DOHH2 (cell line): ENCODE results near the gene NR1H3.

Source experiments
- H3F3A ChIP-seq: fragments of 200-600 bp; sonication (generic), shearing (Covaris generic); 2 replicates; pipeline ENCODE4 v1.6.0; 2016; ENCODE audit warnings: antibody characterized with exemption, mild to moderate bottlenecking; ENCODE audit not compliant: control insufficient read depth, insufficient read depth
- H3K27ac ChIP-seq: fragments of 200-600 bp; sonication (generic); 2 replicates; pipeline ENCODE4 v1.5.1; 2014; ENCODE audit warnings: low read depth, mild to moderate bottlenecking, low read length, moderate library complexity
- H3K27me3 ChIP-seq: fragments of 200-600 bp; sonication (generic); 2 replicates; pipeline ENCODE4 v1.6.1; 2014; ENCODE audit warnings: mild to moderate bottlenecking, low read length, mixed read lengths; ENCODE audit not compliant: control insufficient read depth
- H3K36me3 ChIP-seq: fragments of 200-600 bp; sonication (generic); 2 replicates; pipeline ENCODE4 v1.6.1; 2014; ENCODE audit warnings: mild to moderate bottlenecking, low read length, moderate library complexity, mixed read lengths; ENCODE audit not compliant: control insufficient read depth
- H3K4me1 ChIP-seq: fragments of 200-600 bp; sonication (generic); 2 replicates; pipeline ENCODE4 v1.6.1; 2014; ENCODE audit warnings: mild to moderate bottlenecking, low read length, mixed read lengths; ENCODE audit not compliant: control insufficient read depth
- H3K4me2 ChIP-seq: fragments of 200-600 bp; sonication (generic); 2 replicates; pipeline ENCODE4 v1.6.0; 2014; ENCODE audit warnings: mild to moderate bottlenecking, low read length, moderate library complexity
- H3K4me3 ChIP-seq: fragments of 200-600 bp; sonication (generic); 2 replicates; pipeline ENCODE4 v1.5.1; 2014; ENCODE audit warnings: mild to moderate bottlenecking, low read length, mixed read lengths
- H3K79me2 ChIP-seq: fragments of 200-600 bp; sonication (generic); 2 replicates; pipeline ENCODE4 v1.6.1; 2014; ENCODE audit warnings: mild to moderate bottlenecking, low read length, mixed read lengths; ENCODE audit not compliant: control insufficient read depth
- H3K9me2 ChIP-seq: fragments of 200-600 bp; sonication (generic); replicated peaks from 2 replicates; pipeline ENCODE4 v1.6.1; 2014; ENCODE audit warnings: mild to moderate bottlenecking, low read length, mixed read lengths; ENCODE audit not compliant: control insufficient read depth
- H3K9me3 ChIP-seq: fragments of 200-600 bp; sonication (generic); 2 replicates; pipeline ENCODE4 v1.6.1; 2014; ENCODE audit warnings: antibody characterized with exemption, low read length, mixed read lengths; ENCODE audit not compliant: control insufficient read depth, insufficient read depth
- H4K20me1 ChIP-seq: fragments of 200-600 bp; sonication (generic); 2 replicates; pipeline ENCODE4 v1.6.0; 2014; ENCODE audit warnings: low read depth, mild to moderate bottlenecking, antibody characterized with exemption, low read length, moderate library complexity; ENCODE audit not compliant: control insufficient read depth, insufficient read depth
- EZH2phosphoT487 ChIP-seq: fragments of 200-600 bp; sonication (generic); IDR thresholded peaks from 2 replicates; pipeline ENCODE4 v1.6.1; 2017; ENCODE audit warnings: borderline replicate concordance, mild to moderate bottlenecking, antibody characterized with exemption, low read length, moderate library complexity, mixed read lengths
- TF ChIP-seq, protein P1 (sequence below): fragments of 200-600 bp; sonication (generic); IDR thresholded peaks from one replicate; pipeline ENCODE4 v1.5.1; 2014; ENCODE audit warnings: antibody characterized with exemption, mild to moderate bottlenecking, low read depth, low read length; ENCODE audit not compliant: poor library complexity, severe bottlenecking

Gene NR1H3

DNA sequence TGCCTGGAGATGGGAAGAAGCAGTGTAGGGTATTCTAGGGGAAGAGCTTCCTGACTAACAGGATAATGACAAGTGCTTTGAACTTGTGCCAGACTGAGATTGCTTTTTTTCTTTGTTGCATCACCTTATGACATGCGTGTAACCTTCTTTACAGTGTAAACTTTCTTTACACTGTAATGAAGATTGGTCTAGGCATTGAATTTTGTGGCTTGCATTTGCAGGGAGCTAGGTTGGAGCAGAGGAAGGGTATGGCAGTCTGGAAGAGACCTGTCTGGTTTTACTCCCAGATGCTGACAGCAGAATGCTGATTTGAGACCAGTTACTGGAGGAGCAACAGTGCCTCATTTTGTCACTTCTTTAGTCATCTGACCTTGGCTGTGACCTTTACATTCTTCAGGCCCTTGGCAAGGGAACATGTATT lies 37.4 kb upstream of the NR1H3 start:
- no peaks in the 10 kb centered on the region for H3K27me3 ChIP-seq
- H3K9me2 ChIP-seq, result no peaks in the 10 kb centered on the region
- H3K36me3 ChIP-seq, result peaks cover 31% of the 10 kb centered on the region
- no peak overlapping the region for H3K27ac ChIP-seq
- peaks cover 54% of the 10 kb centered on the region for H3K4me1 ChIP-seq
- no peak overlapping the region for H3K4me2 ChIP-seq
- H3K4me3 ChIP-seq, result no peak overlapping the region
- peaks cover 4% of the 10 kb centered on the region for H3F3A ChIP-seq
- no peaks in the 10 kb centered on the region for H4K20me1 ChIP-seq
- no peak for TF ChIP-seq EZH2phosphoT487
- TF ChIP-seq, protein P1, sequence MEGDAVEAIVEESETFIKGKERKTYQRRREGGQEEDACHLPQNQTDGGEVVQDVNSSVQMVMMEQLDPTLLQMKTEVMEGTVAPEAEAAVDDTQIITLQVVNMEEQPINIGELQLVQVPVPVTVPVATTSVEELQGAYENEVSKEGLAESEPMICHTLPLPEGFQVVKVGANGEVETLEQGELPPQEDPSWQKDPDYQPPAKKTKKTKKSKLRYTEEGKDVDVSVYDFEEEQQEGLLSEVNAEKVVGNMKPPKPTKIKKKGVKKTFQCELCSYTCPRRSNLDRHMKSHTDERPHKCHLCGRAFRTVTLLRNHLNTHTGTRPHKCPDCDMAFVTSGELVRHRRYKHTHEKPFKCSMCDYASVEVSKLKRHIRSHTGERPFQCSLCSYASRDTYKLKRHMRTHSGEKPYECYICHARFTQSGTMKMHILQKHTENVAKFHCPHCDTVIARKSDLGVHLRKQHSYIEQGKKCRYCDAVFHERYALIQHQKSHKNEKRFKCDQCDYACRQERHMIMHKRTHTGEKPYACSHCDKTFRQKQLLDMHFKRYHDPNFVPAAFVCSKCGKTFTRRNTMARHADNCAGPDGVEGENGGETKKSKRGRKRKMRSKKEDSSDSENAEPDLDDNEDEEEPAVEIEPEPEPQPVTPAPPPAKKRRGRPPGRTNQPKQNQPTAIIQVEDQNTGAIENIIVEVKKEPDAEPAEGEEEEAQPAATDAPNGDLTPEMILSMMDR, result no peak
- H3K79me2 ChIP-seq, result peaks cover 18% of the 10 kb centered on the region
- no peaks in the 10 kb centered on the region for H3K9me3 ChIP-seq

DNA sequence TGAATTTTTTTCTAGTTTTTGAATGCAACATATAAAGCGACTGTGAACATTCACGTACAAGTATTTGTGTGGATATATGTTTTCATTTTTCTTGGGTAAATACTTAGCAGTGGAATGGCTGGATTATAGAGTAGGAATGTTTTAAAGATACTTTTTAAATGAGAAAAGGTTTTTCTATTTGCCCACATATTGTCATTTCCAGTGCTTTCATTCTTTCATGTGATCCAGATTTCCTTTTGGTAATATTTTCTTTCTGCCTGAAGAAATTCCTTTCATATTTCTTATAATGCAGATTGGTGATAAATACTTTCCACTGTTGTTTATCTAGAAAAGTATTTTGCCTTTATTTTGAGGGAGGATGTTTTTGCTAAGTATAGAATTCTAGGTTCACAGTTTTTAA lies 35.1 kb upstream of the NR1H3 start:
- peaks cover 28% of the 10 kb centered on the region for H3K36me3 ChIP-seq
- H3F3A ChIP-seq, result no peaks in the 10 kb centered on the region; the same call in 1 of the 2 replicates
- no peak overlapping the region for H3K4me2 ChIP-seq
- H3K4me3 ChIP-seq, result no peak overlapping the region
- H3K9me2 ChIP-seq, result no peaks in the 10 kb centered on the region
- H3K9me3 ChIP-seq, result no peaks in the 10 kb centered on the region
- H3K4me1 ChIP-seq, result peaks cover 34% of the 10 kb centered on the region
- H4K20me1 ChIP-seq, result no peaks in the 10 kb centered on the region
- H3K27me3 ChIP-seq, result no peaks in the 10 kb centered on the region
- H3K79me2 ChIP-seq, result peaks cover 4% of the 10 kb centered on the region; the same call in 1 of the 2 replicates
- H3K27ac ChIP-seq, result no peak overlapping the region
- TF ChIP-seq, protein P1, result no peak
- no peak for TF ChIP-seq EZH2phosphoT487

DNA sequence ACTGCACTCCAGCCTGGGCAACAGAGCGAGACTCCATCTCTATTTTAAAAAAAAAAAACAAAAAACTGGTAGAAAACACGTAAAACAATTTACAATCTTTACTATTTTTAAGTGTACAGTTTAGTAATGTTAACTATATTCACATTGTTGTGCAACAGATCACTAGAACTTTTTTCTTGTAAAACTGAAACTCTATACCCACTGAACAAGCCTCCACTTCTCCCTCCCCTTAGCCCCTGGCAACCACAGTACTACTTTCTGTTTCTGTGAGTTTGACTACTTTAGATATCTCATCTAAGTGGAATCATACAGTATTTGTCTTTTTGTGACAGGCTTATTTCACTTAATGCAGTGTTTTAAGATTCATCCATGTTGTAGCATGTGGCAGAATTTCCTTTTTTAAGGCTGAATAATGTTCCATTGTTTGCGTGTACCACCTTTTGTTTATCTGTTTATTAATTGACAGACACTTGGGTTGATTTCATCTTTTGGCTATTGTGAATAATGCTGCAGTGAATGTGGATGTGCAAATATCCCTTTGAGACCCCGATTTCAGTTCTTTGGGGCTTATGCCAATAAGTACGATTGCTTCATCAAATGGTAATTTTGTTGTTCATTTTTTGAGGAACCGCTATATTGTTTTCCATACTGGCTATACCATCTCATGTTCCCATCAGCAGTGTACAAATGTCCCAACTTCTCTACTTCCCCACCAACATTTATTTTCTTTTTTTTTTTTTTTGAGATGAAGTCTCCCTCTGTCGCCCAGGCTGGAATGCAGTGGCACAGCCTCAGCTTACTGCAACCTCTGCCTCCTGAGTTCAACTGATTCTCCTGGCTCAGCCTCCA lies 32.0 kb upstream of the NR1H3 start:
- Histone ChIP-seq H3K27ac (no peak overlapping the region), H3K4me2 (no peak overlapping the region), H3K9me3 (no peaks in the 10 kb centered on the region), H3K4me1 (peaks cover 14% of the 10 kb centered on the region), H3K79me2 (no peaks in the 10 kb centered on the region), H3K9me2 (no peaks in the 10 kb centered on the region), H3K4me3 (no peak overlapping the region), H3F3A (no peaks in the 10 kb centered on the region), H3K27me3 (no peaks in the 10 kb centered on the region), H4K20me1 (no peaks in the 10 kb centered on the region), H3K36me3 (peaks cover 9% of the 10 kb centered on the region)
- TF ChIP-seq, protein P1, result no peak
- TF ChIP-seq EZH2phosphoT487, result no peak
